HG03025 (cell line): ENCODE measurements around the gene FBXW10.
"Not testable (repeated sequence)": the region's sequence is repeated elsewhere in the genome, so short reads cannot be mapped to it uniquely, and the experiment has no call there.

ENCODE experiments used
- ATAC-seq: cut with Tn5 transposase; IDR thresholded peaks from one replicate; pipeline ENCODE4 v1.9.1; 2021; ENCODE audit warnings: mild to moderate bottlenecking, moderate library complexity; ENCODE audit not compliant: unreplicated experiment, low FRiP score

The FBXW10 gene

GRCh38 chr17:18816489-18817371, 72.9 kb downstream of the FBXW10 start:
- not testable (repeated sequence) for ATAC-seq

GRCh38 chr17:18821430-18821829, 77.6 kb downstream of the FBXW10 start:
- not testable (repeated sequence) for ATAC-seq

- not testable (repeated sequence) for ATAC-seq
Measured at GRCh38 chr17:18827613-18828012, 83.8 kb downstream of the FBXW10 start.
